K562 (cell line): ENCODE results near the gene EIF1B. TPM values are rescaled to one million over a fixed set of nuclear protein-coding genes. Genes with fewer than 3 reads are reported as not detected.

Experiments used
- ARHGAP35 ChIP-seq: fragments of 450-650 bp; IDR thresholded peaks from 2 replicates; pipeline ENCODE4 v1.6.1; 2018; ENCODE audit not compliant: partially characterized antibody
- ARNT ChIP-seq, 2 experiments: fragments of 450-650 bp; IDR thresholded peaks; 2 replicates each; pipeline ENCODE4 v1.6.1; 2016; ENCODE audit warnings: mild to moderate bottlenecking in 1 of 2
- DPF2 ChIP-seq: fragments of 450-650 bp; IDR thresholded peaks from 2 replicates; pipeline ENCODE4 v1.6.1; 2016
- ETV1 ChIP-seq: fragments of 450-650 bp; conservative IDR thresholded peaks from 2 replicates; pipeline ENCODE4 v1.6.1; 2016; ENCODE audit warnings: missing genetic modification characterization, control low read depth, low read depth, missing compliant biosample characterization
- HIVEP1 ChIP-seq: fragments of 250-450 bp; sonication (Bioruptor Pico); IDR thresholded peaks from 2 replicates; pipeline ENCODE4 v1.4.0; 2020; ENCODE audit warnings: mild to moderate bottlenecking
- IFI16 ChIP-seq: fragments of 250-450 bp; sonication (Bioruptor Pico); IDR thresholded peaks from 2 replicates; pipeline ENCODE4 v2.1.2; 2022; ENCODE audit warnings: mild to moderate bottlenecking, inconsistent platforms
- KLF13 ChIP-seq: fragments of 450-650 bp; IDR thresholded peaks from 2 replicates; pipeline ENCODE4 v1.6.1; 2016; ENCODE audit warnings: missing genetic modification characterization, low read depth, mild to moderate bottlenecking, missing compliant biosample characterization, moderate library complexity, borderline replicate concordance
- MEIS2 ChIP-seq: fragments of 450-650 bp; IDR thresholded peaks from 2 replicates; pipeline ENCODE4 v1.6.1; 2014; ENCODE audit warnings: mild to moderate bottlenecking; ENCODE audit not compliant: partially characterized antibody
- MTA3 ChIP-seq: fragments of 450-650 bp; formaldehyde crosslinking; IDR thresholded peaks from 2 replicates; pipeline ENCODE4 v1.6.1; 2017; ENCODE audit warnings: mild to moderate bottlenecking, borderline replicate concordance
- NCOR1 ChIP-seq: fragments of 450-650 bp; IDR thresholded peaks from 2 replicates; pipeline ENCODE4 v1.6.1; 2016; ENCODE audit warnings: mild to moderate bottlenecking, moderate library complexity
- NFE2L1 ChIP-seq: fragments of 450-650 bp; IDR thresholded peaks from 2 replicates; pipeline ENCODE4 v1.6.1; 2016; ENCODE audit warnings: missing genetic modification characterization, low read depth, mild to moderate bottlenecking, missing compliant biosample characterization, moderate library complexity, borderline replicate concordance
- NR2C1 ChIP-seq, 2 experiments: fragments of 450-650 bp; IDR thresholded peaks; 2 replicates each; pipeline ENCODE4 v1.6.1; 2017; ENCODE audit warnings: mild to moderate bottlenecking in 2 of 2, antibody characterized with exemption in 1 of 2, inconsistent platforms in 1 of 2, missing compliant biosample characterization in 1 of 2, missing genetic modification characterization in 1 of 2
- POLR3A ChIP-seq: IDR thresholded peaks from 2 replicates; pipeline ENCODE4 v1.6.1; 2011; ENCODE audit warnings: borderline replicate concordance, mild to moderate bottlenecking, moderate library complexity; ENCODE audit not compliant: insufficient read length, insufficient read depth; ENCODE audit errors: extremely low read depth
- SETDB1 ChIP-seq: IDR thresholded peaks from one replicate; pipeline ENCODE4 v1.6.1; 2012; ENCODE audit warnings: low read length, control low read depth, inconsistent platforms
- SMARCA4 ChIP-seq: fragments of 450-650 bp; IDR thresholded peaks from 2 replicates; pipeline ENCODE4 v1.6.1; 2016
- TCF3 ChIP-seq: sonication (generic); formaldehyde crosslinking; IDR thresholded peaks from 2 replicates; pipeline ENCODE4 v1.4.0; 2020; ENCODE audit warnings: mild to moderate bottlenecking, missing genetic modification reagents
- ZNF347 ChIP-seq: fragments of 450-650 bp; formaldehyde crosslinking; IDR thresholded peaks from 2 replicates; pipeline ENCODE4 v1.4.0; 2020; ENCODE audit warnings: low read depth, mild to moderate bottlenecking, moderate library complexity
- ZNF354B ChIP-seq: fragments of 250-450 bp; sonication (Bioruptor Pico); IDR thresholded peaks from 2 replicates; pipeline ENCODE4 v1.4.0; 2020
- ZNF696 ChIP-seq: fragments of 250-450 bp; sonication (Bioruptor Pico); conservative IDR thresholded peaks from 2 replicates; pipeline ENCODE4 v1.4.0; 2020; ENCODE audit warnings: mild to moderate bottlenecking, moderate library complexity
- ZSCAN29 ChIP-seq: fragments of 450-650 bp; IDR thresholded peaks from 2 replicates; pipeline ENCODE4 v1.6.1; 2017
- ZZZ3 ChIP-seq: fragments of 450-650 bp; IDR thresholded peaks from 2 replicates; pipeline ENCODE4 v1.6.1; 2016; ENCODE audit warnings: antibody characterized with exemption, mild to moderate bottlenecking, moderate library complexity
- polyA plus RNA-seq, 8 experiments: library from polyadenylated mRNA; depleted of rRNA in 4 of 8; stranded (reverse) in 5 of 8; unstranded in 3 of 8; fragments of >200 nt; fragmentation: Nextera tagmentation in 2 of 8; fragmentation: Illumina TruSeq in 1 of 8; extraction: Ambion mirVana in 2 of 8; extraction: Trizol in 1 of 8; gene quantifications; 2 replicates each; pipeline versions ENCODE4 v1.2.1 to v1.2.3, GENCODE V29; 2011 to 2014; ENCODE audit warnings: inconsistent platforms in 1 of 8, missing spikeins in 1 of 8
- total RNA-seq, 7 experiments: library from RNA; depleted of rRNA in 6 of 7; stranded (reverse); fragments of >200 nt in 6 of 7; fragmentation: Illumina TruSeq in 2 of 7; extraction: Trizol in 2 of 7; gene quantifications; 2 replicates each; pipeline versions ENCODE4 v1.2.1 to v1.2.3, GENCODE V29; 2011 to 2021; ENCODE audit warnings: low replicate concordance in 1 of 7
- TF ChIP-seq, protein P1 (sequence below): sonication (generic); formaldehyde crosslinking; IDR thresholded peaks from 2 replicates; pipeline ENCODE4 v1.8.1; 2022; ENCODE audit warnings: missing genetic modification reagents
- TF ChIP-seq, protein P2 (sequence below): sonication (generic); formaldehyde crosslinking; IDR thresholded peaks from 2 replicates; pipeline ENCODE4 v1.8.1; 2023; ENCODE audit warnings: mild to moderate bottlenecking, missing genetic modification reagents
- TF ChIP-seq, protein P3 (sequence below): fragments of 200-800 bp; sonication (Bioruptor generic); IDR thresholded peaks from 2 replicates; pipeline ENCODE4 v1.6.1; 2017; ENCODE audit warnings: missing genetic modification characterization, missing compliant biosample characterization

Gene EIF1B
- total and polyA plus RNA-seq, 9 of the 15 experiments (the other 6 are each of a cell fraction or from before 2014, with no cell fraction given) = 18.1 to 184 (median 78.9) TPM

DNA sequence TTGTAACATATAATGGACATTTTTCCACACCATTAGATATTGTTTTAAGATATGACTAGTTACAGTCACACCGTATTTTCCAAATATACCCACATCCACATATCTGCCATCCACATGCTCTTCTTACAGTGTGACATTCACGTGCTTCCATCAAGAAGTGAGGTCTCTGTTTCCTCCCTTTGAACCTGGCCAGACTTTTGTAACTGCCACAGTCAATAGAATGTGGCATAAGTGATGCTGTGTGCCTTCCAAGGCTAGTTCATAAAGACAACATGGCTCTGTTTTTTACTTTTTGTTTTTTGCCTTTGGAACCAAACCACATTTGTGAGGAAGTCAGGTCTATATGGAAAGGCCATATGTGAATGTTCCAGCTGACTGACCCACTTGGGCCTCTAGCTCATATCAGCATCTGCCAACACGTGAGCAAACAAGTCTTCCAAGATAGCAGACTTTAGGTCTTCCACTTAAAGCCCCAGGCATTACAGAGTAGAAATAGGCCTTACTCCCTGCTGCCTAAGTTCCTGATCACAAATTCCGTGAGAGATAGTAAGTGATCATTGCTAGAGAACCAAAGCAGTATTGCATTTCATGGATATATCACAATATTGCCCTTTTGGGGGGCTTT, 27.1 kb downstream of the EIF1B start (continued):
- no peak for TF ChIP-seq POLR3A
- TF ChIP-seq ZSCAN29 = no peak
- TF ChIP-seq DPF2 = peak; percentile 75
- no peak for TF ChIP-seq KLF13
- TF ChIP-seq ZNF347 (CRISPR knock-in tag) = no peak
- TF ChIP-seq TCF3 (CRISPR knock-in tag) = peak; percentile 69
- no peak for TF ChIP-seq IFI16 (CRISPR knock-in tag)
- TF ChIP-seq NR2C1 (IDR thresholded peaks at IDR 0.05) = no peak
- peak; percentile 27; the same call in 1 of the 2 replicates for TF ChIP-seq NR2C1 (tag; IDR thresholded peaks at IDR 0.05)
- no peak for TF ChIP-seq ARHGAP35
- peak in 1 of 2 experiments; percentile 17; a peak in 1 of 4 replicates for TF ChIP-seq ARNT (IDR thresholded peaks at IDR 0.05)
- peak; percentile 35; the same call in 1 of the 2 replicates for TF ChIP-seq SMARCA4
- TF ChIP-seq HIVEP1 = no peak
- no peak for TF ChIP-seq SETDB1
- TF ChIP-seq, protein P1, sequence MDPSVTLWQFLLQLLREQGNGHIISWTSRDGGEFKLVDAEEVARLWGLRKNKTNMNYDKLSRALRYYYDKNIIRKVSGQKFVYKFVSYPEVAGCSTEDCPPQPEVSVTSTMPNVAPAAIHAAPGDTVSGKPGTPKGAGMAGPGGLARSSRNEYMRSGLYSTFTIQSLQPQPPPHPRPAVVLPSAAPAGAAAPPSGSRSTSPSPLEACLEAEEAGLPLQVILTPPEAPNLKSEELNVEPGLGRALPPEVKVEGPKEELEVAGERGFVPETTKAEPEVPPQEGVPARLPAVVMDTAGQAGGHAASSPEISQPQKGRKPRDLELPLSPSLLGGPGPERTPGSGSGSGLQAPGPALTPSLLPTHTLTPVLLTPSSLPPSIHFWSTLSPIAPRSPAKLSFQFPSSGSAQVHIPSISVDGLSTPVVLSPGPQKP (CRISPR knock-in tag) = no peak
- TF ChIP-seq ZNF354B (CRISPR knock-in tag) = no peak
- TF ChIP-seq, protein P2, sequence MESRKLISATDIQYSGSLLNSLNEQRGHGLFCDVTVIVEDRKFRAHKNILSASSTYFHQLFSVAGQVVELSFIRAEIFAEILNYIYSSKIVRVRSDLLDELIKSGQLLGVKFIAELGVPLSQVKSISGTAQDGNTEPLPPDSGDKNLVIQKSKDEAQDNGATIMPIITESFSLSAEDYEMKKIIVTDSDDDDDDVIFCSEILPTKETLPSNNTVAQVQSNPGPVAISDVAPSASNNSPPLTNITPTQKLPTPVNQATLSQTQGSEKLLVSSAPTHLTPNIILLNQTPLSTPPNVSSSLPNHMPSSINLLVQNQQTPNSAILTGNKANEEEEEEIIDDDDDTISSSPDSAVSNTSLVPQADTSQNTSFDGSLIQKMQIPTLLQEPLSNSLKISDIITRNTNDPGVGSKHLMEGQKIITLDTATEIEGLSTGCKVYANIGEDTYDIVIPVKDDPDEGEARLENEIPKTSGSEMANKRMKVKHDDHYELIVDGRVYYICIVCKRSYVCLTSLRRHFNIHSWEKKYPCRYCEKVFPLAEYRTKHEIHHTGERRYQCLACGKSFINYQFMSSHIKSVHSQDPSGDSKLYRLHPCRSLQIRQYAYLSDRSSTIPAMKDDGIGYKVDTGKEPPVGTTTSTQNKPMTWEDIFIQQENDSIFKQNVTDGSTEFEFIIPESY (CRISPR knock-in tag) = no peak
- no peak for TF ChIP-seq NFE2L1
- no peak; the same call in 1 of the 2 replicates for TF ChIP-seq MTA3
- TF ChIP-seq ETV1 (tag) = no peak
- no peak for TF ChIP-seq ZNF696
- no peak for TF ChIP-seq ZZZ3
- TF ChIP-seq, protein P3, sequence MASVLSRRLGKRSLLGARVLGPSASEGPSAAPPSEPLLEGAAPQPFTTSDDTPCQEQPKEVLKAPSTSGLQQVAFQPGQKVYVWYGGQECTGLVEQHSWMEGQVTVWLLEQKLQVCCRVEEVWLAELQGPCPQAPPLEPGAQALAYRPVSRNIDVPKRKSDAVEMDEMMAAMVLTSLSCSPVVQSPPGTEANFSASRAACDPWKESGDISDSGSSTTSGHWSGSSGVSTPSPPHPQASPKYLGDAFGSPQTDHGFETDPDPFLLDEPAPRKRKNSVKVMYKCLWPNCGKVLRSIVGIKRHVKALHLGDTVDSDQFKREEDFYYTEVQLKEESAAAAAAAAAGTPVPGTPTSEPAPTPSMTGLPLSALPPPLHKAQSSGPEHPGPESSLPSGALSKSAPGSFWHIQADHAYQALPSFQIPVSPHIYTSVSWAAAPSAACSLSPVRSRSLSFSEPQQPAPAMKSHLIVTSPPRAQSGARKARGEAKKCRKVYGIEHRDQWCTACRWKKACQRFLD (CRISPR knock-in tag) = peak; percentile 48; the same call in 1 of the 2 replicates
- no peak for TF ChIP-seq MEIS2
- TF ChIP-seq NCOR1 = peak; percentile 58
